NCI-H187 (cell line): ENCODE data around the gene DIDO1.
"Not testable (repeated sequence)": the region's sequence is repeated elsewhere in the genome, so short reads cannot be mapped to it uniquely, and the experiment has no call there.

Experiments
- DNase-seq, 2 experiments: peaks; one replicate each; lab custom pipeline; 2025; lab: John Stamatoyannopoulos, UW

Gene DIDO1

GRCh38 chr20:62854121-62854520 lies 72.2 kb downstream of the DIDO1 start:
- no peak for DNase-seq

DNA sequence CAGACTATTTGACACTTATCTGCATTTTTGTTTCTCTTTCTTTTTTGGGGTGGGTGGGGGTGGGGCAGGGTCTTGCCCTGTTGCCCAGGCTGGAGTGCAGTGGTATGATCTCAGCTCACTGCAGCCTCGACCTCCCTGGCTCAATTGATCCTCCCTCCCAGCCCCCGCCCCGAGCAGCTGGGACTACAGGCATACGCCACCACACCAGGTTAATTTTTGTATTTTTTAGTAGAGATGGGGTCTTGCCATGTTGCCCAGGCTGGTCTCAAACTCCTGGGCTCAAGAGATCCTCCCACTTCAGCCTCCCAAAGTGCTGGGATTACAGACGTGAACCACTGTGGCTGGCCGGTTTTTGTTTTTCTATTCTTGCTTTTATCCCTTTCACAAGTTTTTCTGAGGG lies 73.0 kb downstream of the DIDO1 start:
- DNase-seq = not testable (repeated sequence)

GRCh38 chr20:62852841-62853240 lies 73.5 kb downstream of the DIDO1 start:
- no peak for DNase-seq

GRCh38 chr20:62852196-62852595 lies 74.1 kb downstream of the DIDO1 start:
- DNase-seq = no peak

- DNase-seq = no peak
These were observed 75.9 kb downstream of the DIDO1 start for GRCh38 chr20:62850333-62850974.

DNA sequence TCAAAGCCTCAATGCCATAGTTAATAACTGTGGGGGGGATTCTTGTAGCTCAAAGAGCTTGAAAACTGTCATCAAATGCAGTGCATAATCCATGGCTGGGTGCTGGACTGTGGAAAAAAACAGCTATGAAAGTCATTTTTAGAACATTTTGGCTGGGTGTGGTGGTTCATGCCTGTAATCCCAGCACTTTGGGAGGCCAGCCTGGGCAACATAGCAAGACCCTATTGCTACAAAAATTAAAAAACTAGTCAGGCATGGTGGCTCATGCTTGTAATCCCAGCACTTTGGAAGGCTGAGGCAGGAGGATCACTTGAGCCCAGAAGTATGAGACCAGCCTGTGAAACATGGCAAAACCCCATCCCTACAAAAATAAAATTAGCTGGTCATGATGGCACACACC lies 76.9 kb downstream of the DIDO1 start:
- DNase-seq = no peak

DNA sequence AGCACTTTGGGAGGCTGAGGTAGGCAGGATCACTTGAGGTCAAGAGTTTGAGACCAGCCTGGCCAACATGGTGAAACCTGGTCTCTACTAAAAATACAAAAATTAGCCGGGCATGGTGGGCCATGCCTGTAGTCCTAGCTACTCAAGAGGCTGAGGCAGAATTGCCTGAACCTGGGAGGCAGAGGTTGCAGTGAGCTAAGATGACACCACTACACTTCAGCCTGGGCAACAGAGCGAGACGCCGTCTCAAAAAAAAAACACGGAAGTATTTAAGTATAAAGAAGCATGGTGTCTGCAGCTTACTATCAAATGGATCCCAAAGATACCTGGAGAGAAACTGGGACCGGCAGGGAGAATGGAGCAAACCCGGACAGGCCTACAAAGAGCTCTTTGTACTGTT lies 77.4 kb downstream of the DIDO1 start:
- not testable (repeated sequence) for DNase-seq

DNA sequence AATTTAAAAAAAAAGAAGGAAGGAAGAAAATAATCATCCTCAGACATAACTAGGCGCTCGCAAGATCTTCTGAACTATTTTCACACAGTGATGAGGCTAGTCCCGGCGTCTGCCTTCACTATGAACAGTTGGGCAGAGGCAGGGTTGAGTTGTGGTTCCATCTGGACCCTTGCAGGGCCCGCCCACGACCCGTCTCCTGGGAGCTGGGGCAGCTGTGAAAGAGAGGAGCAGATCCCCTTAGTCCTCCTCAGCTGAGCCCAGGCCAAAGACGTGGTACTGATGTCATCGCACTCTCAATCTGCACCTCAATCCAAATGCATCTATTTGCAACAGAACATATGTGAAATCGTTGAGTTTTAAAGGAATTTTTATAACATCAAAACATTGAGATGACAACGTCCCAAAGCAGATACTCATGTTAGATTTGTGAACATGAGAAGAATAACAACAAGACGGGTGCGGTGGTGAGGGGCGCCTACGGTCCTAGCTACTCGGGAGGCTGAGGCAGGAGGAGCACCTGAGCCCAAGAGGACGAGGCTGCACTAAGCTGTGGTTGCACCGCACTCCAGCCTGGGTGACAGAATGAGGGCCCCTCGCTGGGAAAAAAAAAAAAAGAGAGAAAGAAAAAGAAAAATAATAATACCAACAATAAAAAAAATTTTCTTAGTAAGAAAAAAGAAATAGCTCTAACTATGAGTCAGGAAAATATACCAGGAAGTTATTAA lies 80.0 kb downstream of the DIDO1 start:
- no peak for DNase-seq

DNA sequence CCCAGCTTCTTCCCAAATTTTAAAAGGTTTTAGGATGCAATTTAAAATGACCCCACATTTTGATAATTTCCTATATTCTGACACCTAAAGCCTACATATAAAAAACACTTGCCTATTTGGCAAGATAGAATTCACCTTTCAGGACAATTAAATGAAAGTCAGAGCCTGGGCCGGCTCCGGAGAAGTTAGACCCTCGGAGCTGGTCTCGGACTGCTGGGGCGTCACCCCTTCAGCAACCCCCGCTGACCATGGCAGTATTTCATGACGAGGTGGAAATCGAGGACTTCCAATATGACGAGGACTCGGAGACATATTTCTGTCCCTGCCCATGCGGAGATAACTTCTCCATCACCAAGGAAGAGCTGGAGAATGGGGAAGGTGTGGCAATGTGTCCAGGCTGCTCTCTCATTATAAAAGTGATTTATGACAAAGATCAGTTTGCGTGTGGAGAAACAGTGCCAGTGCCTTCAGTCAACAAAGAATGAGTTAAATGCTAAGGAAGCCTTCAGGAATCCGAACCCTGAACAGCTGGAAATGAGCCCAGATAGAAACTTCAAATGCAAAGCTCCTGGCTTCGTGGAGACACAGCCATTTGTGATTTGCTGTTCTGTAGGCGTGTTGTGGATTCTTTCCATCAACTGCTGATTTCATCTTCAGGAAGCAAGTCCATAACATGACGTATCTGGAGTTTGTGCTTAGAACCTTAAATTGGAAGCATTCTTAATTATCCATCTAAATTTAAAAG lies 80.7 kb downstream of the DIDO1 start:
- no peak for DNase-seq

DNA sequence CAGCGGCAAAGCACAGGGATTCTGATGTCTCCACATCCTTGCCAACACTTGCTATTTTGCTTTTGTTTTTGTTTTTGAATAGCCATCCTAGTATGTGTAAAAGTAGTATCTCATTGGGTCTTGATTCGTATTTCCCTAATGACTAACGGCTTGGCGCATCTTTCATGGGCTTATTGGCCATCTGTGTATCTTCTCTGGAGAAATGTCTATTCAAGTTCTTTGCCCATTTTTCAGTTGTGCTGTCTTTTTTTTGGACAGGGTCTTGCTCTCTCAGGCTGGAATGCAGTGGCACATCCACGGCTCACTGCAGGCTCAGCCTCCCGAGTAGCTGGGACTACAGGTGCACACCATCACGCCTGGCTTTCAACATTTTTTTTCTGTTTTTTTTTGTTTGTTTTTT lies 82.1 kb downstream of the DIDO1 start:
- no peak for DNase-seq

- no peak for DNase-seq
These were observed 82.6 kb downstream of the DIDO1 start for GRCh38 chr20:62843656-62844055.

GRCh38 chr20:62841705-62842212 lies 84.5 kb downstream of the DIDO1 start:
- DNase-seq = no peak

- DNase-seq = no peak
These were observed 85.8 kb downstream of the DIDO1 start for GRCh38 chr20:62840244-62841197.

- DNase-seq = no peak
These were observed 86.5 kb downstream of the DIDO1 start for GRCh38 chr20:62839816-62840215.

DNA sequence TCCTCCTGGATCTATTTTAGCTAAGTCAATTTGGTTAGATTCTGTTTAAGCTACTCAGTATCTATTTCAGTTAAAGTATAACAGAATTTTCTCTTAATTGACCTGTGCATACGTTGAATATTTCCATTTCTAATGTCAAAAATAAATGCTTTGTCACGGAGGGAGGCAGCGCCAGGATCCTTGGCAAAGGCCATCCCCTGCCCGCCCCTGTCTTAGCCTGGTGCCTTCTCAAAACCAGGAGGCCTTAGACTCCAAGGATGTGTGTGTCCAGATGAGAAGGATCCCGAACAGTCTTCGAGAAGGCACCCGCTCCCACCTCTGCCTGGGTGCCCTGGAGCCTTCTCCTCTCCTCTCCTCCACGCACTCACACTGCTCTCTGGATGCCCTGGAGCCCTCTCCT lies 87.0 kb downstream of the DIDO1 start:
- DNase-seq = no peak

- no peak for DNase-seq
These were observed 88.0 kb downstream of the DIDO1 start for GRCh38 chr20:62838128-62838891.

DNA sequence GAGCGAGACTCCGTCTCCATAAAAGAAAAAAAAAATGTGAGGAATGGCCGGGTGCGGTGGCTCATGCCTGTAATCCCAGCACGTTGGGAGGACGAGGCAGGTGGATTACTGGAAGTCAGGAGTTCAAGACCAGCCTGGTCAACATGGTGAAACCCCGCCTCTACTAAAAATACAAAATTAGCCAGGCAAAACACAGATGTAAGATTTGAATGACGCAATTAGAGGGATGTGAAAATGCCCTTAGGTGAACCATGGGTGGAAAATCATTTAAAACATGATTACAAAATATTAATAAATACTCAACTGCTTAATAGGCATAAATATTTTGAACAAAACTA lies 88.5 kb downstream of the DIDO1 start:
- DNase-seq = no peak

GRCh38 chr20:62836967-62837490 lies 89.3 kb downstream of the DIDO1 start:
- no peak for DNase-seq

- no peak for DNase-seq
These were observed 90.1 kb downstream of the DIDO1 start for GRCh38 chr20:62835931-62836861.
